T follicular helper cell (primary cell): ENCODE data around the gene SPO11.

Experiments
- DNase-seq: peaks from one replicate; pipeline ENCODE4 v3.0.0-alpha.2; 2020; ENCODE audit warnings: low read depth

The SPO11 gene

DNA sequence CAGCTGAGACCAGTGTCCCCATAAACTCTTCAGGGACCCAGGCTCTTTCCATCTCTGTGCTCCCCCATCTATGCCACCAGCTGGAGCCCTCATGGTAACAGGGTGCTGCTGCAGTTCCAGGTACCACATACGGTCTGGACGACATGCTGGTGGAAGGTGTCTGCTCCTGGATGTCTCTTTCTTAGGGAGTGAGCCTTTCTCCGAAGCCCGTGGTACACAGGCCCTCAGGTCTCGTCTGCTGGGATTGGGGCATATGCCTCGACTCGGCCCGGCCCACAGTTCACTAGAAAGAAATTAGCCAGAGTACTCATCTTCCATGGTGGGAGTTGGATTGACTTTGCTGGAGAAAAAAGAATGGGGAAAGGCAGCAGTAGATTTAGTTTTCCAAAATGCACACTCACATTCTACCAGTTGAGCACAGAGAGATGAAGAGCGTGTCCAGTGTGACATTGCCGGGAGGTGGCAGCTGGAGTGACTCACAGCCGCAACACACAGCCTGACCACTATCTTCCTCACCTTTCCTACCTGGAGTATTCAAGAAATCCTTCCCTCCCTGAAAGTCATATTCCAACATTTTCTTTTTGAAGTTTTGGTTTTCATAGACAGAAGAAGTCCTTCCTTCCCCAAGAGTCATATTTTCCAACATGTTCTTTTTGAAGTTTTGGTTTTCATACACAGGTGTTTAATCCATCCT lies 18.6 kb upstream of the SPO11 start:
- DNase-seq: no peak

DNA sequence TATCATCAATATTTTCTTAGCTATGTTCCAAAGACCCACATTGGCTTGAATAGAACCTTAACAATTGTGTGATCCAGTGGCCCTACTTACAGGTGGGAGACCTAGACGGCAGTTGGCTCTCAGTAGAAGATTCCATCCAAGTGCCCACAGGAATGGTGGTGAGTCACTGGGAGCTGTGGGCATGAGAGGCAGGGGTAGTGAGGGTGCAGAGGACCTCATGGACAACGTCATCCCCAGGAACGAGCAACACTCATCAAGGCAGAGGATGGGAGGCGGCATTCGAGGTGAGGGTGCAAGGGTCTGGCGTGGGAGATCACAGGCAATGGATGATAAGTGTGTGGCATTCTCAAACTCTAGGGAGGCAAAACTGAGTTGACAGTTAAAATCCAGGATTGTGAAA lies 17.5 kb upstream of the SPO11 start:
- no peak for DNase-seq

DNA sequence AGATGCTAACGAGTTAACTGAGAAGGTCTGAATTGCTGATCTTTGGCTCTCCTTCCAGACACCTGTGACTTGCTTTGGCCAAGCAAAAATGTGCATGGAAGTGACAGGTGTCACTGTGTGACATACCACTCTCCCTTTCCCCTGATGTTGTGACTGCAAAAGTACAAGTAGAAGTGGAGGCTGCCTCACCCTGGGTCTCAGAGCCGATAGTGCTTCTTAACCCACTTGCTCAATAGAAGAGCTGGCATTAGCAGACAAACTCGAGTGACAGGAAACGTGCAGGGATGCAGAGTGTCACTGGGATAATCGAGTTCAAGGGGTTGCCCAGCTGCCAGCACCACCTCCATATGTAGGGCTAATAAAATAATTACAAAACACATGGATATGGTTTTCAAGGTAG lies 16.4 kb upstream of the SPO11 start:
- no peak for DNase-seq

DNA sequence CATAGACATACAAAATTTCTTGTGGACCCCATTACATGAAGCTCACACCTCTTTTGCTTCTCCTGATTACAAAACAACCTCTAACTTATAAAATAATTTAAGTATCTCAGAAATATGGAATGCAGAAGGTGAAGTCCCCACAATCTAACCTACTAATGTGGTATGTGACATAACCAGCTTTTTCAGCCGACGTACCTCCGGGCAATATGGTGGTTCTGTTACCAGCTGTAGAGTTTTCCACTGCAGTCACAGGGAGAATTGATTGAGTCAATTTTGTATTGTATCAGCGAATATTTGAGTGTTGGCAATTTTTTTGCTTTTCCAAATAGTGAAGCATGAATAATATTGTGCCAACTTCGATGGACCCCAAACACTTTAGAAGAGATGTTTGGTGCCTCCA lies 15.7 kb upstream of the SPO11 start:
- no peak for DNase-seq

DNA sequence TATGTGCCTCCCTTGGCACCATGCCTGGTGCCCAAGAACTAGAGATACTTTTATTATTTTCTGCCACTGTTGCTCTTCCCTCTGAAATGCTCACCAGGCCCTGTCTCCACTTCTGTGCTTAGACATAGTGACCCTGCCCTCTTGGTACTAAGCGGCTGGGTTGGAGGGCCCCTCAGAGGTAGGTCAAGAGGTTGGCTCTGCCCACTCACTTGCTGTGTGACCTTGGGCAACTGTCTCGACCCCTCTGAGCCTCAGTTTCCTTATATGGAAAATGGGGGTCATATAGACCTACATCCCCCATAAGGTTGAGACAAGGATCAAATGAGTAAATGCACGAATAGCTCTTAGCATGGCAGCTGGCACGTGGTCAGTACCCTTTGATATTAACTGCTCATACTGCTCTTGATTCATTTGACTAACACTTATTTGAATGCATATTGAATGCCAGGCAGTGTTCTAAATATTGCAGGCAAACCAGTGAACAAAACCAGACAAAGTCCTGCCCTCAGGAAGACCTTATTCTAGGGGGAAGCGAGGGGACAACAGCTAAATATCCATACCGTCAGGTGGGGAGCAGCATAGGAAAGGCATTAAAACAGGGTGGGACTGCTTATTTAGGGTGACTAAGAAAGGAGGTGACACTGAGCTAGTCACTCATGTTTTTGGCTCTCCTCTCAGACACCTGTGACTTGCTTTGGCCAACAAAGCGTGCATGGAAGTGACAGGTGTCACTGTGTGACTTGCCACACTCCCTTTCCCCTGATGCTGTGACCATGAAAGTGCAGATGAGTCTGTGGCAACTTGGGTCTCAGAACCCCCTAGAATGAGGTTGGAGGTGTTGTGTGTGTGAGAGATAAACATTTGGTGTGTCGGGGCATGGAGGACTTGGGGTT lies 14.3 kb upstream of the SPO11 start:
- DNase-seq: no peak

DNA sequence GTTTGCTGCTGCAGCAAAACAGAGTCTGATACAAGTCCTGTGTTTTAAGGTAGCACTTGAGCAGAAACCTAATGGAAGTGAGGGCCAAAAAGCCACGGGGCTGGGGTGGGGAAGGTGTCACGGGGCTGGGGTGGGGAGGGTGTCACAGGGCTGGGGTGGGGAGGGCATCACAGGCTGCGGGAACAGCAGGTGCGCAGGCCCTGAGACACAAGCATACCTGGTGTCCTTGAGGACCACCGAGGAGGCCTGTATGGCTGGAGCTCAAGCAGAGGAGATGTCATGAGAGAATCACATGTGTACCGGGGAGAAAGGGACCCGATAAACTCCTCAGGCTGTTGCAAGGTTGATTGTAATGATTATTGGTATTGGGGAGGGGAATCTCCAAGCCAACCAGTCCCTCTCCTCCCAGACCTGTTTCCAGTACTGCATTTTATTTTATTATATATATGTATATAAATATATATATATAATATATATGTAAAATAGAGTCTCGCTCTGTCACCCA lies 13.6 kb upstream of the SPO11 start:
- no peak for DNase-seq

DNA sequence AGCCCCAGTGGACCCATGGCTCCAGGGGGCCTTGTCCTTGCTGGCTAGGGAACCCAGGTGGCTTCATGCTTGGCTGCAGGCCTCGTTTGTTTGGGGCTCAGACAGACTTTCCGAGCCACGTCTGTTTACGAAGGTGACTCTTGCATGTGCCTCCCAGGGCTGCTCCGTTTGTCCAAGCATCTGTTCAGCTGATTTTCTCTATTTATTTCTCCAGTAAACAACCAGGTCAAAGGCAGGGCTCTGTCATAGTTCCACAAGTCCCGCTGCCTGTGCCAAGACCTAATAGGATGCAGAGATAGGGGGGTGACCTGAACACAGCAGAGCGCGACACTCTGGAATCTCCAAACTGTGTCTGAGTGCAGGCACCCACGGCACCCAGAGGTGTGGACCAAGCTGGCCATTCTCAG lies 12.8 kb upstream of the SPO11 start:
- DNase-seq: no peak

DNA sequence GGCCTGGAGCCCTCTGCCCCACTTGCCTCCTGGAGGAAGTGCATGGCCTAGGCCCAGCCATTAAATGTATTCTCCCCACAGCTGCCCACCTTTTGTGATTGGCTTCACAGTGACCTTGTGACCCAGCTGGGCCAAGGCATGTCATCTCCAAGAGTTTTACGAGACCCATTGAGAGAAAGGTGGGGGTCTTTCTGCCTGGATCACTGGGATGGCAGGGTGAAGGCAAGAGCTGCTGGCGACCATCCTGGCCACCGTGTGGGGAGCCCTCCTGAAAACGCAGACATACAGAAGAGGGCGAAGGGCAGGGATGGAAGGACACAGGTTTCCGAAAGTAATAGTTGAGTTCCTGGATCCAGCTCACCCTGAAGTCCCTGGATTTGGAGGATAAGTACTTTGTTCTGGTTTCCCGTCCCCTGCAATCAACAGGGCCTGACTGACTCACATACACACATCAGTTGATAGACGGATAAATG lies 12.3 kb upstream of the SPO11 start:
- no peak for DNase-seq

DNA sequence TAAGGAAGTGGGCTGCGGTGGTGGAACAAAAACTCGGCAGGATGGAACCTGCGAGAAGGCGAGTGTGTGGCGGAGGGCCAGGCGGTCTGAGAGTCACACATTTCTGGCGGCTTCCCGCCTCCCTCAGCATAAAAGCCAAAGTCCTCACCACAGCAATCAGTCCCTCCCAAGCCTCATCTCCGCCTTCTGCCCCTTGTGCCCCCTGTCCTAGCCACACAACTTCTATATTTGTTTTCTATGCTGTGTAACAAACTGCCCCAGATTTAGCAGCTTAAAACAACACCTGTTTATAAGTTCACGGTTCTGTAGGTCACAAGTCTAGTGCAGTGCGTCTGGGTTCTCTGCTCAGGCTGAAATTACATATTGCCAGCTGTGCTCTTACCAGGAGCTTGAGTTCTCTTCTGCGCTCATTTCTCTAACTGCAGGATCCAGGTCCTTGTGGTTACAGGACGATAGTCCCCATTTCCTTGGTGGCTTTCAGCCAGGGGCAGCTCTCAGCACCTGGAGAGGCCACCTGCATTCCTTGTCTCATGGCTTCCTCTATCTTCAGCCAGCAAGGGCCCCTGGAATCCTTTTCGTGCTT lies 11.7 kb upstream of the SPO11 start:
- DNase-seq: no peak

DNA sequence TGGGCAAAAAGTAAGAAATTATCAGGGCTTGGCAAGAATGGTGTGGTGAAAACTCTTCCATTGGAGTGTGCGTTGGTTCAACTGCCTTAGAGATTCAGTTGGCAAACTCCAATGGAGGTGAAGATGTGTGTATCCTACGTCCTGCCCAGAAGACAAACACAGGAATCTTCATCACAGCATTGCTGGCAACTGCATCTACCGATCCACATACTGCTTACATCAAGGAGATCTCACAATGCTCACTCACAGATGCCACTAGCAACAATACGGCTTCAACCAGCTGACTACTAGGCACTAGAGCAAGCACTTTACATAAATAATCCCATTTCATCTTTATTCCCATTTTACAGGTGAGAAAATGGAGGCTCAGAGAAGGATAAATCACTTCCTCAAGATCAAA lies 10.0 kb upstream of the SPO11 start:
- DNase-seq: no peak

DNA sequence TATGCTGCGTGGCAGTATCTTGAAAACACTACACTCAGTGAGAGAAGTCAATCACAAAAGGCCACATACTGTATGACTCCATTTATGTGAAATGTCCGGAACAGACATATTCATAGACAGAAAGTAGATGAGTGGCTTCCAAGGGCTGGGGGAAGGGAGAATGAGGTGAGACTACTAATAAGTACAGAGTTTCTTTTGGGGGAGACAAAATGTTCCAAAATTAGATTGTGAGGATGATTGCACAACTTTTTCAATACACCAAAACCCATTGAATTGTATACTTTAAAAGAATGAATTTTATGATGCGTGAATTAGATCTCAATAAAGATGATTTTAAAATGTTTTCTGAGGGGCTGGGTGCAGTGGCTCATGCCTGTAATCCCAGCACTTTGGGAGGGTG lies 9.2 kb upstream of the SPO11 start:
- DNase-seq: no peak

DNA sequence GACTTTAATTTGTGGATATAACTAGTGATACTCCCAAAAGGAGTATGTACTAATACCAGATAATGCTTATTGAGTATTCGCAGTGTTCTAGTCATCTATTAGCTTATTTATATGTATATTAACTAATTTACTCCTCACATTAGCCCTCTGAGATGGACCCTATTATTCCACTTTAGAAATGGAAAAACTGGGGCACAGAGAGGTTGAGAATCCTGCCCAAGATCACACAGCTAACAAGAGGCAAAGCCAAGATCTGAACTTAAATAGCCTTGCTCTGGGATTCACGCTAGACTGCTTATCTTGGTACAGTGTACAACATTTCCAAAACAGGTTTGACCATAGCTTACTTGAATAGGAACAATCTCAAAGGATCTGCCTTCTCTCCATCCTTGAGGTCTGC lies 8.5 kb upstream of the SPO11 start:
- no peak for DNase-seq

DNA sequence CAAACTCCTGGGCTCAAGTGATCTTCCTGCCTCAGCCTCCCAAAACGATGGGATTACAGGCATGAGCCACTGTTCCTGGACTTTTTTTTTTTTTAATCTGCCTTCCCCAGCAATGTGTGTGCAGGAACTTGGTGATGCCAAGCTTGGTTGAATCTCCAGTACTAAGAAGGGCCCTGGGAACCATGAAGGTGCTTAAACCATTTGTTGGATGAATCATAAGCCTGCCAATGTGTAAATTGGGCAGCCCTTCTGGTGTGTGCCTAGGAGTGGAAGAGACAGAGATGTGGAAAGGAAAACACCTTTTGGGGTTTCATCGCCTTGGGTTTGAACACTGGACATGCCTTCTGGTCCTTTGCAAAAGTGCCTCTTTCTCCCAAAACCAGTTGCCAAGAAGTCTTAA lies 7.1 kb upstream of the SPO11 start:
- DNase-seq: no peak

DNA sequence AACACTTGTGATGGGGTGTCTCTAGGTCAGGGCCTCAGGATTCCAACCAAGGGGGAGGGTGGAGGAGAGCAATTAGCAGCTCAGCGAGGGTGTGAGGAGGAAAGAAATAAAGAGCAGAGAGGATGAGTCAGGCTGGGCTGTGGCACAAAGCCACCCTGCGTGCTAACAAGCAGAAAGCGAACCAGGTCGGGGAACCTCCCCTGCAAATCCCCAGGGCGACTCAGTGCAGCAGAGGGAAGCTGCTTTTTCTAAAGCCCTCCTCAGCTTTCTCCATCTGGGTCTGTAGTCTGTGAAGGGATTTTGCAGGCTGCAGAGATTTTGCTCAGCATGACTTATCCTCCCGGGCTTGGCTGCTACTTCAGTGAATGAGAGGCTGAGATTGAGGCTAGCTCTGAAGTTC lies 6.6 kb upstream of the SPO11 start:
- DNase-seq: no peak

DNA sequence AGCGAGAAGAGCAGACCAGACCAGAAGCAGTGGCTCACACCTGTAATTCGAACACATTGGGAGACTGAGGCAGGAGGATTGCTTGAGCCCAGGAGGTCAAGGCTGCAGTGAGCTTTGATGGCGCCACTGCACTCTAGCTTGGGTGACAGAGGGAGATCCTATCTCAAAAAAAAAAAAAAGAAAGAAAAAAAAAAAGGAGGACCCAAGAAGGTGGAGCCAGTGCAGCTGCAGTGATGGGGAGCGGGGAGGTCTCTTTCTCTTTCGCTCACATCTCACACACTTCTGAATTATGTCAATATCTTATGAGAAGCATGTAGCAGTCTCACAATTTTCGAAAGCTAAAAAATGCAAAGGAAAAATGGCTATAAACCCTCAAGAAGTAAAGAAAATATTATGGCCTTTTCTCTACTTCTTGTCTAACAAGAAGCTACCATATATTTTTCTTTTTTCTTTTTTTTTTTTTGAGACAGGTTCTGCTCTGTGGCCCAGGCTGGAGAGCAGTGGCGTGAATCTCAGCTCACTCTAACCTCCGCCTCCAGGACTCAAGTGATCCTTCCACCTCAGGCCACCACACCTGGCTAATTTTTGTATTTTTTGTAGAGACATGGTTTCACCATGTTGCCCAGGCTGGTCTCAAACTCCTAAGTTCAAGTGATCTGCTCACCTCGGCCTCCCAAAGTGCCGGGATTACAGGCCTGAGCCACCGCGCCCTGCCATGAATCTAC lies 3.8 kb upstream of the SPO11 start:
- DNase-seq: no peak

DNA sequence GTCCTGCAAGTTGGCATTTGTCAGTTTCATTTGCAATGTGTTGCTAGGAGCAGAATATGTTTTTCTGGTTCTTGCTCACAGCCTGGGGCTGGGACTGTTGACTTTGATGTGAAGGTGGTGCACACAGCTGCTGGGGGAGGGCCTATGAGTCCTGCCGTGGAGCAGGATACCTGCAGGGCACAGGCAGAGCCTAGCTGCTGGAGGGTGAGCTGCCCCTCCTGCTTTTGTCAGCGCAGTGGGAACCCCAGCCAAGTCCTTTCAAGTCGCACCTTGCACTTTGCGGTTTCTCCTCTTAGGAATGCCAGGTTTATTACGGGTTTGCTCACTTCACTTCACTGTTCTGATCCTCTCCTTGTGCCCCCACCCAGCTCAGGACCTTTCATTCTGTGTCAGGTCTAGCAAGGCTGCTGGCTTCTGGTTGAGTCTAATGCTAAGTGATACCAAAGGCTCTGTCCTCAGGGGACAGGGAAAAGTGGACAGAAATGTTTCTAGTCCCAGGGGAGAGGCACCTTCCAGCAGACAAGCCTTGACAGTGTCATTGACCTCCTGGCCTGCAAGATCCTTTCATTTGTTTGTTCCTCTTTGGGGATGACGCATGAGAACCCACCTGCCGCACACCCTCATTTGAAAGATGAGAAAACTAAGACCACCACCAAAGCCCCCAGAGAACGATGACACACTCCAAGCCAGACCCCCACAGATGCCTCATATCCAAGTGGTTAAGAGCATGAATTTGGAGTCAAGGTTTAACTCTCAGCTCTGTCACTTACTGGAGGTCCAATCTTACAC lies 2.7 kb upstream of the SPO11 start:
- no peak for DNase-seq

DNA sequence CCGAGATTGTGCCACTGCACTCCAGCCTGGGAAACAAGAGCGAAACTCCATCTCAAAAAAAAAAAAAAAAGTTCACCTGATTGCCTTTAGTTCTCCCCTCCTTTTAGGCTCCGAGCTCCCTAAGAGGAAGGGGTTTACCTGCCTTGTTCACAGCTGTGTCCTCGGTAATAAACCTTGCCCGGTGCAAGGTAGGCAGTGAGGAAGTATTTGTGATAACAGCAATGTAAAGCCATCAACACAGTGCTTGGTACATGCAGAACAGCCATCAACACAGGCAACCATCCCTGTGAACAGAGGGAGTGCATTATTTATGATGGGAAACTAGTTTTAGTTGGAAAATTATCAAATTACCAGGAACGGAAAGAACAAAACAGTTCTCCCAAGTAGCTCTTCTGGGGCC lies 1.8 kb upstream of the SPO11 start:
- DNase-seq: no peak

DNA sequence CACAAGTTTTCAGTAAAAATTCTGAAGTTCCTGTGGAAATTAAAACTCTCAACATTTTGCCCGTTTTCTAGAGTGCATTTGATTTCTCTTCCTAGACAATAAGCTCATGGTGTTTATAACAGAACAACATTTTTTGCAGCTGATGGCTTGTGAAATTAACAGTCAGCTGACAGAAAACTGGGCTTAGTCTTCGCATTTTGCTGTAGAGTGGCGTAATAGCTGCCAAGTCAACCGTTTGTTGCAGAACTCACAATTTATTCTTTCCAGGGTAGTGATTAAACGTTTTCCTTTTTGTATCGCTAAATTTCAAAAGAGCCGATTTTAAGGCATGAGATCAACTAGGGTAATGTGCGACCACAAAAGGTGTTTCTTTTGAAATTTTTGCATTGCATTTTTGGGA lies 1.4 kb downstream of the SPO11 start:
- no peak for DNase-seq

DNA sequence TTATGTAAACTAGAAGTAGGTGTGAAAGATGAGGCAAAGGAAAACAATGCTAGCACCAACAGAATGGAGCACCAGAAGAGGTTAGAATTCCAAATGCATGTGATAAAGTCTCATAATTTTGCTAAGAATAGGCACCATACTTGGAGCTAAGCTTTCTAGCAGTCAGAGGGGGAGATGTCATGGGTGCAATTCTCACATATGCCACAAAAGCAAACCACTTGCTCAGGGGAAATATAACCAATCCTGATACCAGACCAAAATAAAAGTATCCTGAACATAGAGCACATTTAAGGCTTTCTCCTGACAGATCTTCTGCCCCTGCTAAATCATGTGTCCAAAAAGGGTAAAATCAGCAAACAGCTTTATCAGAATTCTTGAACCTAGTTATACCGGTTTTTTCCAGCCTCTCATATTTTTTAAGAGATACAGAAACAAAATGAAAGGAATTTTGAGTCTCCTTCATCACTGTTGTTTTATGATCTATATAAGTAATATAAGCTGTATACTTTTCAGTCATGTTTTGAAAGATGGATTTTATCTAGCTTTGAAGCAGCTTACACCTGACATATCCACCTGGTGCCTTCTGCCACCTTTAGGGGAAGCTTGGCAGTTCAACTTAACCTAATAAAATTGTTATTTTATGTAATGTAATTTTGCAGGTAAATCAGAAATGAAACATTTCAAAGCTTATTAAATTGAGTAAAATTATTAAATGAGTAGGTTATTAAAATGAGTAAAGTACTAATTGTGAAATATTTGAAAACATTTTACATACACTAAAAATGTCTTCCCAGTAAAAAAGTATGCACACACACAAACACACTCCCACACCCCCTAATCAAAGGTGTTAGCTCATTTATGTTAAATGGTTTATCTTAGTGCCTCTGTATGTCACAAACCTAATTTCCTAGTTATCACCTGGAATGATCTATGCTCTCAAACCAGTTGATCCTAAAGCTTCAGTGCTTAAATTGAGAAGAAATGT lies 2.8 kb downstream of the SPO11 start:
- DNase-seq: no peak

DNA sequence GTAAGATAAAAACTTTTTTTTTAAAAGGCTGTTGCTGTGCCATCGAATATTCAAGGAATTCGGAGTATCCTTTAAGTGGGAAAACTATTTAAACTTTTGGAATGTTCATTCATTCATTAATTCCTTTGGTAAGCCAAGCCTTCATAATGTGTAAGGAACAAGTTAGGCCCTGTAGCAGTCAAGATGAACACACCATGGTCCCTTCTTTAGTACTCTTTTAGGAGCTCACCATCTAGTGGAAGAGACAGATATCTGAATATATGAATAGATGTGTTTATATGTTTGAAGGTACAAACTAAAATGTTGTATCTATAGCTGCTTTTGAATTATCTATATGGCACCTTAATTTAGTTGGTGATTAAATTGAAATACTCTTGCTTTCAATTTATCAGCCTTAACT lies 5.8 kb downstream of the SPO11 start:
- no peak for DNase-seq
